Measurements from ENCODE around the gene SLC17A2.

SLC17A2 gene

GRCh38 chr6:25930532-25931410, at the start of gene SLC17A2:
SLC17A2 (minus strand) TSS chr6:25930691; CDS start chr6:25925796, 4,895 bp downstream.
- DNase-seq (ENCODE audit: low read depth, low spot score): no peak

GRCh38 chr6:25975923-25976560, 45.6 kb upstream of the SLC17A2 start:
- DNase-seq (ENCODE audit: low read depth, low spot score): no peak

- no peak for DNase-seq (ENCODE audit: low read depth, low spot score)
Measured at GRCh38 chr6:25973923-25974555, 43.5 kb upstream of the SLC17A2 start.

- DNase-seq (ENCODE audit: low read depth, low spot score): no peak
Measured at GRCh38 chr6:25972902-25973301, 42.4 kb upstream of the SLC17A2 start.

GRCh38 chr6:25972128-25972527, 41.6 kb upstream of the SLC17A2 start:
- no peak for DNase-seq (ENCODE audit: low read depth, low spot score)

GRCh38 chr6:25971187-25971821, 40.8 kb upstream of the SLC17A2 start:
- no peak for DNase-seq (ENCODE audit: low read depth, low spot score)

- no peak for DNase-seq (ENCODE audit: low read depth, low spot score)
Measured at GRCh38 chr6:25968769-25969168, 38.3 kb upstream of the SLC17A2 start.

GRCh38 chr6:25966711-25967110, 36.2 kb upstream of the SLC17A2 start:
- no peak for DNase-seq (ENCODE audit: low read depth, low spot score)

- no peak for DNase-seq (ENCODE audit: low read depth, low spot score)
Measured at GRCh38 chr6:25965058-25965457, 34.6 kb upstream of the SLC17A2 start.

GRCh38 chr6:25963426-25964123, 33.1 kb upstream of the SLC17A2 start:
- no peak for DNase-seq (ENCODE audit: low read depth, low spot score)

- DNase-seq (ENCODE audit: low read depth, low spot score): peak; percentile 21
Measured at GRCh38 chr6:25962149-25963127, 31.9 kb upstream of the SLC17A2 start, which contains the start of gene TRIM38. TRIM38 (plus strand) TSS chr6:25962802; CDS start chr6:25966523, 3,721 bp downstream.

GRCh38 chr6:25961619-25962148, 31.2 kb upstream of the SLC17A2 start:
- DNase-seq (ENCODE audit: low read depth, low spot score): no peak

GRCh38 chr6:25960734-25961133, 30.2 kb upstream of the SLC17A2 start:
- DNase-seq (ENCODE audit: low read depth, low spot score): no peak

GRCh38 chr6:25959890-25960536, 29.5 kb upstream of the SLC17A2 start:
- DNase-seq (ENCODE audit: low read depth, low spot score): no peak

GRCh38 chr6:25958700-25959162, 28.2 kb upstream of the SLC17A2 start:
- no peak for DNase-seq (ENCODE audit: low read depth, low spot score)

- DNase-seq (ENCODE audit: low read depth, low spot score): no peak
Measured at GRCh38 chr6:25956226-25956625, 25.7 kb upstream of the SLC17A2 start.

- DNase-seq (ENCODE audit: low read depth, low spot score): no peak
Measured at GRCh38 chr6:25954756-25955155, 24.3 kb upstream of the SLC17A2 start.

- no peak for DNase-seq (ENCODE audit: low read depth, low spot score)
Measured at GRCh38 chr6:25953733-25954132, 23.2 kb upstream of the SLC17A2 start.

- no peak for DNase-seq (ENCODE audit: low read depth, low spot score)
Measured at GRCh38 chr6:25952535-25952934, 22.0 kb upstream of the SLC17A2 start.

Measured in activated naive CD8-positive, alpha-beta T cell treated with anti-CD3 and anti-CD28 coated beads, Interleukin-2, amount 50 U/mL, for 16 hours (primary cell).